Activated T-helper 1 cell treated with anti-CD3 and anti-CD28 coated beads, Interleukin-12 subunit alpha, Interleukin-12 subunit beta, Interleukin-2, Interleukin-4 antibody, amounts not matched to agents 30 ng/mL and 10 ng/mL and 1 ng/mL, durations not matched to agents 14 hours and 24 hours and 36 hours (primary cell): ENCODE results near the gene C5orf47. TPM values are rescaled to one million over a fixed set of nuclear protein-coding genes. Genes with fewer than 3 reads are reported as not detected.
"Not testable (repeated sequence)": the region's sequence is repeated elsewhere in the genome, so short reads cannot be mapped to it uniquely, and the experiment has no call there.

ENCODE experiments used
- DNase-seq: peaks from one replicate; pipeline ENCODE4 v3.0.0; 2021; ENCODE audit warnings: low spot score
- H3K27ac Mint-ChIP-seq: one replicate; pipeline ENCODE4 v1.8.0; 2021; ENCODE audit warnings: mild to moderate bottlenecking, mixed read lengths
- H3K27me3 Mint-ChIP-seq: one replicate; pipeline ENCODE4 v1.8.0; 2022; ENCODE audit warnings: mild to moderate bottlenecking, moderate library complexity, mixed read lengths; ENCODE audit not compliant: insufficient read depth
- H3K36me3 Mint-ChIP-seq: one replicate; pipeline ENCODE4 v1.8.0; 2021; ENCODE audit warnings: low read depth, mixed read lengths
- H3K4me1 Mint-ChIP-seq: one replicate; pipeline ENCODE4 v1.8.0; 2021; ENCODE audit warnings: low read depth, mixed read lengths
- H3K4me3 Mint-ChIP-seq: one replicate; pipeline ENCODE4 v1.8.0; 2021; ENCODE audit warnings: mild to moderate bottlenecking, moderate library complexity, mixed read lengths
- H3K9me3 Mint-ChIP-seq: one replicate; pipeline ENCODE4 v1.8.0; 2021; ENCODE audit warnings: mixed read lengths
- intact Hi-C: fragments of 100-400 bp; cut with micrococcal nuclease; formaldehyde crosslinking; loops from one replicate; pipeline ENCODE4 v1.15.1; 2024
- total RNA-seq: library from RNA; stranded (reverse); gene quantifications from 2 replicates; pipeline ENCODE4 v1.2.3, GENCODE V29; 2022

The C5orf47 gene
- total RNA-seq, 1 donor from 2014 or later: not detected

DNA sequence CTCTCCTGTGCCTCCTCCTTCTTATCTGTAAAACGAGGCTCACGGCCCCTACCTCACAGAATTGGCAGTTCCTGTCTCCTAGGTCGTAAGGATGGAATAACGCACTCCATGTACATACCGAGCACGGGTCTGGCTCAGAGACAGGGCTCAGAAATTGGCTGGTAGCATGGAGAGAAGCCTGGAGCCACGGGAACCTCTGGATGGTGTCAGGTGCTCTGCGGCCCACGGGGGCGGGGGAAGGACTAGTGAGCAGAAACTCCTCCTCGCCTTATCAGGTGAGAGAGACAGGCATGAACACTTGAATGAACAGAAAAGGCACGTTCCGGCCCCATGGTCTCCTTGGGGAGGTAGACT, 15.4 kb upstream of the C5orf47 start:
- Mint-ChIP-seq H3K27ac (no peak overlapping the region), H3K27me3 (peaks cover 32% of the 10 kb centered on the region), H3K9me3 (no peaks in the 10 kb centered on the region), H3K4me3 (peak overlapping the region; percentile 81), H3K36me3 (no peaks in the 10 kb centered on the region), H3K4me1 (peaks cover 12% of the 10 kb centered on the region)
- intact Hi-C loops: loop anchor here (1.0 kb wide), 4 partner anchors 55 to 679 kb away; partner anchors contain the start of gene CPEB4
- DNase-seq: no peak

DNA sequence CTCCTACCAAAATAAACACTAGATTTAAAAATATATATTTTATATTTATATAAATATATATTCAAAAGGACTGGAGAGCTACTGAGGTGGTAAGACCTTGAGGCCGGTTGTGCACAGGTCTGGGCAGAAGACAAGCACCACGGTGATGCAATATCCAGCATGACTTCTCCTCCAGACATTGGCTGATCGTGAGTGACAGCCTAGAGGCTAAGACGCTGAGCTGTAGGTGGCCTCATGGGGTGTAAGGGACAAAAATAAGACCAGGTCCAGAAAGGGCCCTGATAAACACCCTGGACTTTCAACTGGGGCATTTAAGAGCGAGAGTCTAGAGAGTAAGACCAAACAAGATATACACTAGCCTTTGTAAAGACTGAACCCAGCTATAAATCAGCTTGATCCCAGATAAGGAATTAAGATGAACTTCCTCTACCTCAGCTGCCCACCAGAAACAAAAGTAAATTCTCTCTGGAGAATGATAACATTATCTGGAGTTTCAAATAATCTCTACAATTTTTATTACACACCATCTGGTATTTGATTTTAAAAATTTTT, 14.2 kb upstream of the C5orf47 start:
- Mint-ChIP-seq H3K4me3 (no peak overlapping the region), H3K9me3 (no peaks in the 10 kb centered on the region), H3K4me1 (peaks cover 12% of the 10 kb centered on the region), H3K36me3 (no peaks in the 10 kb centered on the region), H3K27ac (no peak overlapping the region), H3K27me3 (peaks cover 43% of the 10 kb centered on the region)
- intact Hi-C loops: no loop called here
- no peak for DNase-seq

DNA sequence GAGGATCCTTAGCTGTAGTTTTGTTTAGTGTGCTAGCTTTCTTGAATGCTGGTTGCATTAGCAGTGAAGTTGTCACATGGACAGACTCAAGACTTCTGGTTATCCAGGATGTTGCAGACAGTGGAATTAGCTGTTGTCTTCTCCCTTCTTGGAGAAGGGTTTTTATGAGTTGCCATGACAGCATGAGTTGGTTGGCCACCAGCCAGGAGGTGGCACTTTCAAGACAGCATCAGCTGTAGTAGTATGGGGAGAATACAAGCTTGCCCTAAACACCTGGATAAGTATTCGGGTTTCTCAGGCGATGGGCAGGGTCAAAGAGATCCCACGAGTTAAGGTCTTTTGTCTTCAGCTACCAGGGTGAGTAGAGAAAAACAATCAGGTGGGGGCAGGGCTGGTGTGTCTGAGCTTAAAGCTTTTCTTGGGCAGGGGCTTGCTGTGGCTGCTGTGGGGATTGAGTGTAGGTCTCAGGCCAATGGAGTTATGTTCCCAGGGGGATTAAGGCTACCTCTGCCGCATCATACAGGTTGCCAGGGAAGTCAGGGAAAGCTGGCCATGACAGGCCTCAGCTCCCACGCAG, 7.7 kb upstream of the C5orf47 start:
- Mint-ChIP-seq H3K4me1 (no peaks in the 10 kb centered on the region), H3K9me3 (no peaks in the 10 kb centered on the region), H3K27me3 (peaks cover 25% of the 10 kb centered on the region), H3K27ac (no peak overlapping the region), H3K36me3 (no peaks in the 10 kb centered on the region), H3K4me3 (no peak overlapping the region)
- no peak for DNase-seq
- intact Hi-C loops: no loop called here

DNA sequence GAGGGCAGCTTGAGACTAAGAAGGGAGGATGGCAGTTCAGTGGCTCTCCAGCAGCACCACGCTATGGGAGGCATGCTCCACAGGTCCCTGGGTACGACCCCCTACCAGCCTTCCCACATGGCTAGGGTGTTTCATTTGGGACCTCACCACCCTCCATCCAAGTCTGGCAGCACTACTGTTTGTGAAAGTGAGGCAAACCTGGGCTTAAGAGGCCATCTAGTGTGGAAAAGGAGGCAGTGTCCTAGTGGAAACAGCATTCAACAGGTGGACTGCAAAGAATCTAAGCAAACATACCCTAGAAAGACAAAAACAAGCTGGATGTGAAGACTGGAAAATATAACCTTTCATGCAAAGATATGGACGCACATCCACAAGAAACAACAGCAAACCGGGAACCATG, 4.8 kb upstream of the C5orf47 start:
- Mint-ChIP-seq H3K4me1 (no peaks in the 10 kb centered on the region), H3K27ac (no peak overlapping the region), H3K36me3 (no peaks in the 10 kb centered on the region), H3K27me3 (peaks cover 8% of the 10 kb centered on the region), H3K9me3 (no peaks in the 10 kb centered on the region), H3K4me3 (no peak overlapping the region)
- DNase-seq: no peak
- intact Hi-C loops: no loop called here

DNA sequence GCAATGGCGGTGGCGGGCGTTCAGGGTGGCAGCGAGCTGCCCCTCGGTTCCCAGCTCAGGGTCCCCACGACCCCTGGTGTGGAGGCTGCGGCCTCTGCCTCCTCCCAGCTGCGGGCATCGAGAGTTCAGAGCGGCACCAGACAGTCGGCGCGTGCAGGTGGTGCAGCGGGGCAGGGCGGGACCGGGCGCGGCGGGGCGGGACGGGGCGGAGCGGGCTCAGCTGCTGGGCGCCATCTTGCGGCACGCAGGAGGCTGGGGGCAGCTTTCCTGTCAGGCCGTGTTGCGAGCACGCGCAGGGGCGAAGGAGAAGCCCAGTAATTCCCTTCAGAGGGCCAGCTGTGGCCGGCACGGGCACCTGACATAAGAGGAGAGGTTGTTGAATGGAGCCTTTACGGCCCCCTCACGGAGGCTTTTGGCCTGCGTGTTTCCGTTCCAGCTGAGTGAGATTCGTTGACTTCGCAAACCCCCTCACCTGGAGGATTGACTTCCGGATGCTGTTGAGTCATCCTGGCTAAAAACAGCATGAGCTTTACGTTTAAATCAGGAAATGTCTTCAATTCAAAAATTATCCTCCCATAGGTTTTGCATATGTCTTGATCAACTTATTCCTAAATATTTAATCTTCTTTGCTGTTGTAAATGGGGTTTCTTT, 587 bp downstream of the C5orf47 start:
- no peaks in the 10 kb centered on the region for H3K4me1 Mint-ChIP-seq
- H3K27me3 Mint-ChIP-seq: peaks cover 2% of the 10 kb centered on the region
- H3K9me3 Mint-ChIP-seq: no peaks in the 10 kb centered on the region
- DNase-seq: no peak
- intact Hi-C loops: no loop called here
- no peak overlapping the region for H3K4me3 Mint-ChIP-seq
- H3K36me3 Mint-ChIP-seq: no peaks in the 10 kb centered on the region
- H3K27ac Mint-ChIP-seq: no peak overlapping the region

DNA sequence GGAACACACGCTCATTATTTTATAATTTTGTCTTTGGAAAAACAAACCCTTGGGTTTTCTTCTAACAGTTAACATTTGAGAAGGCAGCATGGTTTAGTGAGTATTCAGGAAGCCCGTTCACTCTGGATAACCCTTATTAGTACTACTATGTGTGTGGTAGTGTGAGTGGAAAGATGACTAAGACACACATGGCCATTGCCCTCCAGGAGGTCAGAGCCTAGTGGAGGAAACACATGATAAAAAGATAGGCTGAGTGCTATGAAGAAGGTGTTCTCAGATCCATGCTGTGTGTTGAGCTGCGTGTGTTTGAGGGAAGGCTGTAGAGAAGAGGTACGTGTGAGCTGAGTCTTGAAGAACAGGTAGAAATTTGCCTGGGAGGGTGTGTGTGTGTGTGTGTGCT, 8.4 kb downstream of the C5orf47 start:
- Mint-ChIP-seq H3K27me3 (peaks cover 15% of the 10 kb centered on the region), H3K36me3 (no peaks in the 10 kb centered on the region), H3K27ac (no peak overlapping the region), H3K4me3 (no peak overlapping the region), H3K4me1 (no peaks in the 10 kb centered on the region), H3K9me3 (no peaks in the 10 kb centered on the region)
- DNase-seq: no peak
- intact Hi-C loops: no loop called here

DNA sequence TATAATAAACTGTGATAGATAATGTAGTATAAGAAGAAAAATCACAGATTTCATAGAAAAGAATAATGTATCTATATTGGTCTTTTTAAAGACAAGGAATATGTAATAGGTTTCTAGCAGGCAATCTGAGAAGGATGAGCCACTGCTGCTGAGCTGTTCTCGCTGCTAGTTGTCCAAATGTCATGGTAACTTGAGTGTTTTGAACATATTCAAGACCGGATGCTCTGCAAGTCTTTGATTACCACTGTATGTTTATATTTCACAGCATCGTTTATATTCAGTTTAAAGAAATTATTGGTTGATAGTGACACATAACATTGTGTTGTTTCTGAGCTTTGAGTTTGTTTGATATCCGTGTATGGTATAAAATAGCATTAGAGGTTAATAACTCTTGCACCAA, 9.6 kb downstream of the C5orf47 start:
- Mint-ChIP-seq H3K27ac (no peak overlapping the region), H3K9me3 (no peaks in the 10 kb centered on the region)
- DNase-seq: no peak

DNA sequence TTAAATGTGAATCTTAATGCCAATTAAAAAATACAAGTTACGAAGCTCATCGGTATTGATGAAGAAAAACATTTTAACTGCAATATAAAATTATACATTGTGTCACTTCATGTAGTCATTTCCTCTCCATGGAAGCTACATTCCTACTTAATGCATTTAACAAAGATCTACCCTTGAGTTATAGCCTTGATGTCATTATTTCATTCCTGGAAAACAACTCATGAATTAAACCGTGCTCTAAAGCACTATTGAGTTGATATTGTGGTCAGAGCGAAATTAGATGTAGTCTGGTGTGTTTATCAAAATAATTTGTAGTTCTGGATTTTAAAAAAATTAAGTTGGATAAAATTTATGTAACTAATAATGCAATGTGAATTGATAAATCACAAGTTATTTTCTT, 11.1 kb downstream of the C5orf47 start:
- no peak for DNase-seq
- no peaks in the 10 kb centered on the region for H3K4me1 Mint-ChIP-seq
- intact Hi-C loops: no loop called here
- no peak overlapping the region for H3K4me3 Mint-ChIP-seq
- H3K27ac Mint-ChIP-seq: no peak overlapping the region
- no peaks in the 10 kb centered on the region for H3K36me3 Mint-ChIP-seq
- peaks cover 18% of the 10 kb centered on the region for H3K27me3 Mint-ChIP-seq
- H3K9me3 Mint-ChIP-seq: no peaks in the 10 kb centered on the region

More for the DNA sequence above, 9.6 kb downstream of the C5orf47 start:
- Mint-ChIP-seq H3K4me1 (no peaks in the 10 kb centered on the region), H3K4me3 (no peak overlapping the region), H3K27me3 (peaks cover 17% of the 10 kb centered on the region), H3K36me3 (no peaks in the 10 kb centered on the region)
- intact Hi-C loops: no loop called here

DNA sequence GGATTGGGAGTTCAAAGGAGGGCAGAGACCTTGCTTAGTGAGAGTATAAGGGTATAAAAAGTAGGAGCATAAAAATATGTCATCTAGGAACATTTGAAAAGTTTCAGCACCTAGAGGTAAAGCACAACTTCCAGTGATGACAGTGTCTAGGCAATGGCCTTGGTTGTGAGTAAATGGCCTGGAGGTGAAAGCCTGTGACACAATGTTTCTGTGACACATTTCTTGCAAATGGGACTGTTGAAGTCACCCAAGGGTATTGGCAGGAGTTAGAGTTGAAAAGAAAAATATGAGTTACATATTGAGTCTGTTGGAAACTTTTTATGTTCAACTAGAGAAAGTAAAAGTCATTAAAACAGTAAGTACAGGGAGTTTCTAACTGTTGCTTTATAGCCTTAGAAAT, 14.8 kb downstream of the C5orf47 start:
- Mint-ChIP-seq H3K9me3 (no peaks in the 10 kb centered on the region), H3K4me3 (no peak overlapping the region), H3K36me3 (no peaks in the 10 kb centered on the region)

DNA sequence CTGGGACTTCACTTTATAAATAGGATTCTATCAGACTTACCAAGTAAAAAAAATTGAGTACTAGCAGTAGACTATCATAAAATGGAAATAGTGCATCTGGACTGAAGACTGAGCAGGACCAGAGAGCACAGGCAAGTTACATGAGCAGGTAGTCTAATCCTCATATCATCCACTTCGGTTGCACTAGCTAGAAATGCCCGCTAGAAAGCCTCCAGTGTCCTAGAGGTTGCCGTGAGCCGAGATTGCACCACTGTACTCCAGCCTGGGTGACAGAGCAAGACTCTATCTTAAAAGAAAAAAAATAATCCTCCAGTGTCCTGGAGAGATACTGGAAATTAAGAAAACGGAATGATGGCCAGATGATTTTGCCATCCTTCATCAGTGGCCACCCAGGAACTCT, 20.0 kb downstream of the C5orf47 start:
- no peaks in the 10 kb centered on the region for H3K9me3 Mint-ChIP-seq
- H3K27me3 Mint-ChIP-seq: peaks cover 4% of the 10 kb centered on the region
- no peaks in the 10 kb centered on the region for H3K36me3 Mint-ChIP-seq
- DNase-seq: no peak
- H3K4me3 Mint-ChIP-seq: no peak overlapping the region
- no peaks in the 10 kb centered on the region for H3K4me1 Mint-ChIP-seq
- no peak overlapping the region for H3K27ac Mint-ChIP-seq
- intact Hi-C loops: no loop called here

More for the DNA sequence above, 14.8 kb downstream of the C5orf47 start:
- intact Hi-C loops: no loop called here
- Mint-ChIP-seq H3K4me1 (no peaks in the 10 kb centered on the region), H3K27me3 (peaks cover 10% of the 10 kb centered on the region), H3K27ac (no peak overlapping the region)
- no peak for DNase-seq

DNA sequence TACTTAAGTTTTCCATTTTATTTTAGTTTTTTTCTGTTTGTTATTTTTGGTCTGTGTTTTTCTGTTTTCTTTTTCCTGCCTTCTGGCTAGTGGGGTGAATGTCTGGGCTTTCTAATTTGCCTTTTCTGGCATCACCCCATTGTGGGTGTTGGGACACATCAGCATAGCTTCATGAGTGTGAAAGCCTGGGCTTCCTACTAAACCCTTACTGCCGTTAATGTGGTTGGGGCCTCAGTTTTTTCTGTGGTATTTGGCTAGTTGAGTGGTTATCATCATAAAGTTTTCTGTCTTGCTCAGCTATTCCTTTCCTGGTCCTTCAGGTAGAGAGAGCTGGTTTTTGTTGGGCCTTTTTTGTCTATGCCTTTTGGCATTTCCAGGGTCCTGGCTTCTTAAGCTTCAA, 21.4 kb downstream of the C5orf47 start:
- no peaks in the 10 kb centered on the region for H3K4me1 Mint-ChIP-seq
- no peak overlapping the region for H3K4me3 Mint-ChIP-seq
- DNase-seq: no peak
- H3K27me3 Mint-ChIP-seq: peaks cover 4% of the 10 kb centered on the region
- H3K9me3 Mint-ChIP-seq: no peaks in the 10 kb centered on the region
- intact Hi-C loops: no loop called here
- H3K36me3 Mint-ChIP-seq: no peaks in the 10 kb centered on the region
- H3K27ac Mint-ChIP-seq: no peak overlapping the region

DNA sequence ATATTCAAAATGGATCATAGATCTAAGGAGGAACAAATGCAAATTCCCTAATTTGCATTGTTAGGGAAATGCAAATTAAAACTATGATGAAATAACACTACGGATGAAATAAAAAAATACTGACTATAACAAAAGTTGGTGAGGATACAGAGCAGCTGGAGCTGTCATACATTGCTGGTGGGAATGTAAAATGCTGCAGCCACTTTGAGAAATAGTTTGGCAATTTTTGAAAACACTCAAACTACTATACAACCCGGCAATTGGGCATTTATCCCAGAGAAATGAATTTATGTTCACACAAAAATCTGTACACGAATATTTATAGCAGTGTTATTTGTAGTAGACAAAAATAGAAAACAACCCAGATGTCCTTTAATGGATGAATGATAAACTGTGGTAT, 22.5 kb downstream of the C5orf47 start:
- no peak overlapping the region for H3K27ac Mint-ChIP-seq
- intact Hi-C loops: no loop called here
- H3K36me3 Mint-ChIP-seq: no peaks in the 10 kb centered on the region
- no peak overlapping the region for H3K4me3 Mint-ChIP-seq
- H3K9me3 Mint-ChIP-seq: no peaks in the 10 kb centered on the region
- no peak for DNase-seq
- peaks cover 4% of the 10 kb centered on the region for H3K27me3 Mint-ChIP-seq
- H3K4me1 Mint-ChIP-seq: no peaks in the 10 kb centered on the region

DNA sequence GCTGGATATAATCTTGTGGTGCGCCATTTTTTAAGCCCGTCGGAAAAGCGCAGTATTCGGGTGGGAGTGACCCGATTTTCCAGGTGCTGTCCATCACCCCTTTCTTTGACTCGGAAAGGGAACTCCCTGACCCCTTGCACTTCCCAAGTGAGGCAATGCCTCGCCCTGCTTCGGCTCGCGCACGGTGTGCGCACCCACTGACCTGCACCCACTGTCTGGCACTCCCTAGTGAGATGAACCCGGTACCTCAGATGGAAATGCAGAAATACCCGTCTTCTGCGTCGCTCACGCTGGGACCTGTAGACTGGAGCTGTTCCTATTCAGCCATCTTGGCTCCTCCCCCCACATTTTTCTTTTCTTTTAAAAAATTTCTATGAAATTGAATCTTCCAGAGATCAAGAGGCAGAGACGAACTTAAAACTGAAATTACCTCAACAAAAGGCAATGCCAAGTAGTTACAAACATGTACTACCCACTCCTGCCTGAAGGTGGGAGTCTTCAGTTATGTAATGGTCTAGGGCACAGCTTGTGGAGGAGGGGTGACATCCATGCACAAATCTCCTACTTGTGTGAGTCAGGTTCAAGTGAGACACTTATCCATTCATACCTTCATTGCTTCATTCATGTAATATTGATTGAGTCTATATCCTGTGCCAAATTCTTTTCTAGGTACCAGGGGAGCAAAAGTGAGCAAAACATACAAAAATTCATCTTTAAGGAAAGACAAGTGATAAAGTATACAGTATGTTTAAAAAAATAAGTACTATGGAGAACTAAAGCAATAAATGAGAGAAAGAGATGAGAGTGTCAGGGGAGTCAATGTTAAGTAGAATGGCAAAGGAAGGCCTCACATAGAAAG, 31.3 kb downstream of the C5orf47 start:
- intact Hi-C loops: loop anchor here (1.0 kb wide), 1 partner anchor 292 kb away; no protein-coding TSS in a partner anchor
- H3K4me1 Mint-ChIP-seq, H3K27me3 Mint-ChIP-seq, H3K9me3 Mint-ChIP-seq, H3K27ac Mint-ChIP-seq, H3K4me3 Mint-ChIP-seq, H3K36me3 Mint-ChIP-seq, DNase-seq: not testable (repeated sequence)
